GM12891 (cell line): ENCODE data around the gene NPIPA2.
"Not testable (repeated sequence)": the region's sequence is repeated elsewhere in the genome, so short reads cannot be mapped to it uniquely, and the experiment has no call there.

Source experiments
- PAX5 ChIP-seq: IDR thresholded peaks from 2 replicates; pipeline ENCODE4 v1.6.1; 2011; ENCODE audit warnings: low read length, moderate library complexity, mild to moderate bottlenecking; ENCODE audit not compliant: insufficient read depth, severe bottlenecking
- POLR2A ChIP-seq: IDR thresholded peaks from 2 replicates; pipeline ENCODE4 v1.6.1; 2011; ENCODE audit warnings: low read depth, low read length, control low read depth
- POLR2AphosphoS5 ChIP-seq: IDR thresholded peaks from 2 replicates; pipeline ENCODE4 v1.6.1; 2011; ENCODE audit warnings: low read depth, low read length, control low read depth
- POU2F2 ChIP-seq: IDR thresholded peaks from 2 replicates; pipeline ENCODE4 v1.6.1; 2011; ENCODE audit warnings: low read depth, mild to moderate bottlenecking, control low read depth, low read length, moderate library complexity
- SPI1 ChIP-seq: IDR thresholded peaks from 2 replicates; pipeline ENCODE4 v1.6.1; 2011; ENCODE audit warnings: low read depth, low read length, control low read depth
- TAF1 ChIP-seq: IDR thresholded peaks from 2 replicates; pipeline ENCODE4 v1.6.1; 2011; ENCODE audit warnings: low read depth, low read length, control low read depth

- not testable (repeated sequence) for TF ChIP-seq PAX5, POLR2A, TAF1, POLR2AphosphoS5, SPI1, POU2F2
Measured at GRCh38 chr16:14703156-14704011, 38.9 kb upstream of the NPIPA2 start, which contains the start of gene NPIPA3.
